ENCODE data around the gene TNFRSF12A.
"Not testable (repeated sequence)": the region's sequence is repeated elsewhere in the genome, so short reads cannot be mapped to it uniquely, and the experiment has no call there.

The TNFRSF12A gene

DNA sequence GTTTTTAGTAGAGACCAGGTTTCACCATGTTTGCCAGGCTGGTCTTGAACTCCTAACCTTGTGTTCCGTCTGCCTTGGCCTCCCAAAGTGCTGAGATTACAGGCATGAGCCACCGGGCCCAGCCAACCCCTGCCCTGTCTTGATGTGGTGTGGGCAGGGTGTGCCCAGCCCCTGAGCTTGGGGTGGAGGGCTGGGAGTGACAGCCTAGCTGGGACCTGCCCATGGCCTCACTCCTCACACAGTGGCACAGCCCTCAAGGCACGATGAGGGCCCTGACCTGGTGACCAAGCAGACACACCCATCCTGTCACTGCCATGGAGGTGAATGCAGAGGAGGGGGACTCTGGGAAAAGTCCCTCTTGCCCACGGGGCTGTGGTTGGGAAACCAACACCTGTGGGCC, 48.3 kb downstream of the TNFRSF12A start:
- no peaks in the 10 kb centered on the region for H3K9me3 ChIP-seq (ENCODE audit: insufficient read depth, low read length)
- H3K4me1 ChIP-seq (ENCODE audit: low read length): peaks cover 15% of the 10 kb centered on the region
- no peak overlapping the region for H3K27ac ChIP-seq (ENCODE audit: low read length)
- H3K36me3 ChIP-seq (replicated peaks; ENCODE audit: low read depth, low read length): no peaks in the 10 kb centered on the region
- no peaks in the 10 kb centered on the region for H3K79me2 ChIP-seq (ENCODE audit: low read length)
- TF ChIP-seq EZH2phosphoT487 (IDR thresholded peaks at IDR 0.05; ENCODE audit: low read depth): no peak
- TF ChIP-seq, protein P1, sequence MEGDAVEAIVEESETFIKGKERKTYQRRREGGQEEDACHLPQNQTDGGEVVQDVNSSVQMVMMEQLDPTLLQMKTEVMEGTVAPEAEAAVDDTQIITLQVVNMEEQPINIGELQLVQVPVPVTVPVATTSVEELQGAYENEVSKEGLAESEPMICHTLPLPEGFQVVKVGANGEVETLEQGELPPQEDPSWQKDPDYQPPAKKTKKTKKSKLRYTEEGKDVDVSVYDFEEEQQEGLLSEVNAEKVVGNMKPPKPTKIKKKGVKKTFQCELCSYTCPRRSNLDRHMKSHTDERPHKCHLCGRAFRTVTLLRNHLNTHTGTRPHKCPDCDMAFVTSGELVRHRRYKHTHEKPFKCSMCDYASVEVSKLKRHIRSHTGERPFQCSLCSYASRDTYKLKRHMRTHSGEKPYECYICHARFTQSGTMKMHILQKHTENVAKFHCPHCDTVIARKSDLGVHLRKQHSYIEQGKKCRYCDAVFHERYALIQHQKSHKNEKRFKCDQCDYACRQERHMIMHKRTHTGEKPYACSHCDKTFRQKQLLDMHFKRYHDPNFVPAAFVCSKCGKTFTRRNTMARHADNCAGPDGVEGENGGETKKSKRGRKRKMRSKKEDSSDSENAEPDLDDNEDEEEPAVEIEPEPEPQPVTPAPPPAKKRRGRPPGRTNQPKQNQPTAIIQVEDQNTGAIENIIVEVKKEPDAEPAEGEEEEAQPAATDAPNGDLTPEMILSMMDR (IDR thresholded peaks at IDR 0.05; ENCODE audit: low read depth, low read length): no peak
- H4K20me1 ChIP-seq (ENCODE audit: insufficient read depth, low read length): no peaks in the 10 kb centered on the region
- no peak overlapping the region for H2AFZ ChIP-seq (ENCODE audit: low read depth, low read length)
- no peak overlapping the region for H3K9ac ChIP-seq (ENCODE audit: low read length)
- H3K4me3 ChIP-seq (ENCODE audit: low read length): no peak overlapping the region
- no peak overlapping the region for H3K4me2 ChIP-seq (ENCODE audit: low read length)
- H3K27me3 ChIP-seq (ENCODE audit: low read depth, low read length): no peaks in the 10 kb centered on the region

DNA sequence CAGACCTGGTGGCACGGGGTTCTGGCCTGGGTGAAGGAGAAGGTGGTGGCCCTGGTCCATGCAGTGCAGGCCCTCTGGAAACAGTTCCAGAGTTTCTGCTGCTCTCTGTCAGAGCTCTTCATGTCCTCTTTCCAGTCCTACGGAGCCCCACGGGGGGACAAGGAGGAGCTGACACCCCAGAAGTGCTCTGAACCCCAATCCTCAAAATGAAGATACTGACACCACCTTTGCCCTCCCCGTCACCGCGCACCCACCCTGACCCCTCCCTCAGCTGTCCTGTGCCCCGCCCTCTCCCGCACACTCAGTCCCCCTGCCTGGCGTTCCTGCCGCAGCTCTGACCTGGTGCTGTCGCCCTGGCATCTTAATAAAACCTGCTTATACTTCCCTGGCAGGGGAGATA, 49.0 kb downstream of the TNFRSF12A start:
- not testable (repeated sequence) for H3K9me3 ChIP-seq (ENCODE audit: insufficient read depth, low read length); H2AFZ ChIP-seq (ENCODE audit: low read depth, low read length); H3K36me3 ChIP-seq (replicated peaks; ENCODE audit: low read depth, low read length); H3K4me2 ChIP-seq (ENCODE audit: low read length); H3K27me3 ChIP-seq (ENCODE audit: low read depth, low read length); H3K27ac ChIP-seq (ENCODE audit: low read length); H3K9ac ChIP-seq (ENCODE audit: low read length); H4K20me1 ChIP-seq (ENCODE audit: insufficient read depth, low read length); H3K4me3 ChIP-seq (ENCODE audit: low read length); H3K79me2 ChIP-seq (ENCODE audit: low read length)
- H3K4me1 ChIP-seq (ENCODE audit: low read length): peaks cover 15% of the 10 kb centered on the region

DNA sequence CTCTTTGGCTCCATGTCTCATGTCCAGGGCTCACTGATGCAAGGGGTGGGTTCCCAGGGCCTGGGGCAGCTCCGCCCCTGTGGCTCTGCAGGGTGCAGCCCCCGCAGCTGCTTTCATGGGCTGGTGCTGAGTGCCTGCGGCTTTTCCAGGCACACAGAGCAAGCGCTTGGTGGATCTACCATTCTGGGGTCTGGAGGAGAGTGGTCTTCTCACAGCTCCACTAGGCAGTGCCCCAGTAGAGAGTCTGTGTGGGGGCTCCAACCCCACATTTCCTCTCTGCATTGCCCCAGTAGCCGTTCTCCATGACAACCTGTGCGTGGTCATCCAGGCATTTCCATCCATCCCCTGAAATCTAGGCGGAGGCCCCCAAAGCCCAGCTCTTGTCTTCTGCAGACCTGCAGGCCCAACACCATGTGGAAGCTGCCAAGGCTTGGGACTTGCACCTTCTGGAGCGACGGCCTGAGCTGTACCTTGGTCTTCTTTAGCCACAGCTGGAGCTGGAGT, 50.5 kb downstream of the TNFRSF12A start:
- Histone ChIP-seq H3K4me2 (ENCODE audit: low read length) (no peak overlapping the region), H3K36me3 (replicated peaks; ENCODE audit: low read depth, low read length) (no peaks in the 10 kb centered on the region), H3K79me2 (ENCODE audit: low read length) (no peaks in the 10 kb centered on the region), H3K27me3 (ENCODE audit: low read depth, low read length) (peaks cover 6% of the 10 kb centered on the region; the same call in 1 of the 2 replicates), H2AFZ (ENCODE audit: low read depth, low read length) (no peak overlapping the region), H3K9me3 (ENCODE audit: insufficient read depth, low read length) (no peaks in the 10 kb centered on the region), H4K20me1 (ENCODE audit: insufficient read depth, low read length) (no peaks in the 10 kb centered on the region), H3K9ac (ENCODE audit: low read length) (no peak overlapping the region), H3K27ac (ENCODE audit: low read length) (no peak overlapping the region), H3K4me3 (ENCODE audit: low read length) (no peak overlapping the region), H3K4me1 (ENCODE audit: low read length) (peaks cover 3% of the 10 kb centered on the region)
- no peak for TF ChIP-seq EZH2phosphoT487 (IDR thresholded peaks at IDR 0.05; ENCODE audit: low read depth)
- TF ChIP-seq, protein P1 (IDR thresholded peaks at IDR 0.05; ENCODE audit: low read depth, low read length): no peak

DNA sequence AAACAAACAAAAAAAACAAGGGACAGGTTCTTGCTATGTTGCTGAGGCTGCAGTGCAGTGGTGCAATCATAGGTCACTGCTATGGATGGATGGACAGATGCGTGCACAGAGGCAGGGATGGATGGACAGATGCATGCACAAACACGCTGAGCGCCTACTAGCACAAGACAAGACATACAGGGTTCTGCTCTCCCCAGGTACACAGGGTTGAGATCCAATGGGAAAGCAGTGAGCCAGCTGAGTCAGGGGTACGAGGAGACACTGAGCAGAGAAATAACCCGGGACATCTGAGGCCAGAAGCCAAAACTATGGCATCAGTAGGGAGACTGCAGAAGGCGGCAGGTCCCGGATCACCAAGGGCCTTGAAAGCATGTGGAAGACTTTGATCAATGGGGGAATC, 51.5 kb downstream of the TNFRSF12A start:
- H3K4me3 ChIP-seq (ENCODE audit: low read length): no peak overlapping the region
- H3K4me1 ChIP-seq (ENCODE audit: low read length): no peaks in the 10 kb centered on the region
- no peaks in the 10 kb centered on the region for H3K36me3 ChIP-seq (replicated peaks; ENCODE audit: low read depth, low read length)
- H2AFZ ChIP-seq (ENCODE audit: low read depth, low read length): no peak overlapping the region
- H3K79me2 ChIP-seq (ENCODE audit: low read length): no peaks in the 10 kb centered on the region
- no peak overlapping the region for H3K27ac ChIP-seq (ENCODE audit: low read length)
- TF ChIP-seq EZH2phosphoT487 (IDR thresholded peaks at IDR 0.05; ENCODE audit: low read depth): no peak
- H3K9me3 ChIP-seq (ENCODE audit: insufficient read depth, low read length): no peaks in the 10 kb centered on the region
- peaks cover 6% of the 10 kb centered on the region; the same call in 1 of the 2 replicates for H3K27me3 ChIP-seq (ENCODE audit: low read depth, low read length)
- H3K4me2 ChIP-seq (ENCODE audit: low read length): no peak overlapping the region
- H4K20me1 ChIP-seq (ENCODE audit: insufficient read depth, low read length): no peaks in the 10 kb centered on the region
- no peak overlapping the region for H3K9ac ChIP-seq (ENCODE audit: low read length)
